Ascending aorta (tissue), 2 donors: ENCODE results near the gene OVOL1. TPM values are rescaled to one million over a fixed set of nuclear protein-coding genes. Genes with fewer than 3 reads are reported as not detected.

Experiments used
- DNase-seq, 2 donors: peaks; one replicate each; pipeline ENCODE4 v3.0.0-alpha.2; 2019; ENCODE audit warnings: low spot score in 2 of 2
- H3K27ac ChIP-seq, 2 donors: fragments of 200-600 bp; sonication (generic); one replicate each; pipeline ENCODE4 v1.5.1; 2016 to 2017; ENCODE audit warnings: mild to moderate bottlenecking in 1 of 2
- H3K27me3 ChIP-seq: fragments of 200-600 bp; sonication (generic); one replicate; pipeline ENCODE4 v1.5.1; 2017
- H3K36me3 ChIP-seq, 2 donors: fragments of 200-600 bp; sonication (generic); one replicate each; pipeline ENCODE4 v1.5.1; 2016
- H3K4me1 ChIP-seq, 2 donors: fragments of 200-600 bp; sonication (generic); one replicate each; pipeline ENCODE4 v1.5.1; 2016 to 2017; ENCODE audit warnings: mild to moderate bottlenecking in 1 of 2
- H3K4me3 ChIP-seq, 2 donors: fragments of 200-600 bp; sonication (generic); one replicate each; pipeline ENCODE4 v1.5.1; 2016 to 2017; ENCODE audit warnings: mild to moderate bottlenecking in 1 of 2
- H3K9me3 ChIP-seq, 2 donors: fragments of 200-600 bp; sonication (generic); one replicate each; pipeline ENCODE4 v1.5.1; 2016
- CTCF ChIP-seq, 3 experiments: fragments of 200-600 bp in 2 of 3; fragments of 450-650 bp in 1 of 3; sonication (generic) in 2 of 3; IDR thresholded peaks; one replicate each; pipeline ENCODE4 v1.5.1; 2016 to 2019; ENCODE audit warnings: antibody characterized with exemption in 3 of 3, mild to moderate bottlenecking in 1 of 3, moderate library complexity in 1 of 3
- intact Hi-C: fragments of 100-400 bp; cut with DNase I; formaldehyde crosslinking; loops from one replicate; pipeline ENCODE4 v1.15.1; 2023
- total RNA-seq: library from RNA; depleted of rRNA; stranded (reverse); fragments of >200 nt; gene quantifications from one replicate; pipeline ENCODE4 v1.1.0, GENCODE V29; 2016

The OVOL1 gene
- total RNA-seq, 1 donor from 2014 or later, result not detected

GRCh38 chr11:65802841-65803240 is 16.0 kb downstream of the OVOL1 start:
- DNase-seq, result no peak
- H3K9me3 ChIP-seq, result no peaks in the 10 kb centered on the region
- no peaks in the 10 kb centered on the region for H3K4me1 ChIP-seq
- no peaks in the 10 kb centered on the region for H3K27me3 ChIP-seq
- intact Hi-C loops, result no loop called here
- TF ChIP-seq CTCF (IDR thresholded peaks at IDR 0.05), result no peak
- H3K4me3 ChIP-seq, result no peak overlapping the region
- no peaks in the 10 kb centered on the region for H3K36me3 ChIP-seq
- H3K27ac ChIP-seq, result no peak overlapping the region

- no peak for DNase-seq
- H3K9me3 ChIP-seq, result no peaks in the 10 kb centered on the region
- no peak overlapping the region for H3K27ac ChIP-seq
- H3K36me3 ChIP-seq, result no peaks in the 10 kb centered on the region
- no peaks in the 10 kb centered on the region for H3K4me1 ChIP-seq
- intact Hi-C loops, result no loop called here
- no peaks in the 10 kb centered on the region for H3K27me3 ChIP-seq
- no peak overlapping the region for H3K4me3 ChIP-seq
- TF ChIP-seq CTCF (IDR thresholded peaks at IDR 0.05), result no peak
Measured at GRCh38 chr11:65803797-65804492, 17.1 kb downstream of the OVOL1 start.

- no peak for DNase-seq
- Histone ChIP-seq H3K27ac (no peak overlapping the region), H3K4me1 (no peaks in the 10 kb centered on the region), H3K9me3 (no peaks in the 10 kb centered on the region), H3K27me3 (no peaks in the 10 kb centered on the region), H3K36me3 (no peaks in the 10 kb centered on the region), H3K4me3 (no peak overlapping the region)
- intact Hi-C loops, result no loop called here
- TF ChIP-seq CTCF (IDR thresholded peaks at IDR 0.05), result no peak
Measured at GRCh38 chr11:65806979-65807378, 20.1 kb downstream of the OVOL1 start.

- Histone ChIP-seq H3K27ac (no peak overlapping the region), H3K4me3 (no peak overlapping the region), H3K9me3 (no peaks in the 10 kb centered on the region), H3K36me3 (no peaks in the 10 kb centered on the region), H3K4me1 (no peaks in the 10 kb centered on the region), H3K27me3 (no peaks in the 10 kb centered on the region)
- intact Hi-C loops, result no loop called here
- TF ChIP-seq CTCF (IDR thresholded peaks at IDR 0.05), result no peak
- no peak for DNase-seq
Measured at GRCh38 chr11:65808744-65809341, 22.0 kb downstream of the OVOL1 start.

- H3K27ac ChIP-seq, result no peak overlapping the region
- no peak overlapping the region for H3K4me3 ChIP-seq
- no peaks in the 10 kb centered on the region for H3K27me3 ChIP-seq
- no peaks in the 10 kb centered on the region for H3K36me3 ChIP-seq
- intact Hi-C loops, result no loop called here
- no peaks in the 10 kb centered on the region for H3K9me3 ChIP-seq
- no peak for DNase-seq
- TF ChIP-seq CTCF (IDR thresholded peaks at IDR 0.05), result no peak
- no peaks in the 10 kb centered on the region for H3K4me1 ChIP-seq
Measured at GRCh38 chr11:65809496-65809895, 22.6 kb downstream of the OVOL1 start.
